GM12878 (cell line): ENCODE results near the gene HAND1. TPM values are rescaled to one million over a fixed set of nuclear protein-coding genes. Genes with fewer than 3 reads are reported as not detected.

Source experiments
- ATAC-seq: fragments of 200-7000 bp; cut with Tn5 transposase; 3 replicates; pipeline ENCODE4 v1.9.1; 2020; ENCODE audit warnings: mild to moderate bottlenecking, moderate library complexity
- BruUV-seq: library from RNA; stranded (reverse); fragments of 400-500 nt; replicated peaks from 2 replicates; lab custom pipeline; 2021; lab: Mats Ljungman, UMichigan
- CTCF ChIA-PET: fragments of 300-600 bp; sonication (Branson Sonifier 250); formaldehyde crosslinking; extraction: SDS; loops from one replicate; lab custom pipeline; 2021; ENCODE audit warnings: inconsistent platforms; lab: Yijun Ruan, JAX
- POLR2A ChIA-PET: fragments of 350-600 bp; formaldehyde crosslinking; extraction: SDS; loops from one replicate; lab custom pipeline; 2021; ENCODE audit warnings: inconsistent platforms; lab: Charles Lee
- RAD21 ChIA-PET: fragments of 300-600 bp; sonication (Branson Sonifier 250); formaldehyde crosslinking; loops from one replicate; lab custom pipeline; 2023; ENCODE audit warnings: antibody characterized with exemption; ENCODE audit not compliant: unreplicated experiment; lab: Charles Lee
- SMC1A ChIA-PET: fragments of 300-600 bp; sonication (Branson Sonifier 250); formaldehyde crosslinking; loops from one replicate; lab custom pipeline; 2023; ENCODE audit not compliant: unreplicated experiment, uncharacterized antibody; lab: Charles Lee
- DNase-seq: peaks from one replicate; pipeline ENCODE4 v3.0.0-alpha.2; 2011; ENCODE audit warnings: low read depth, low spot score
- FAIRE-seq: peaks from 3 replicates; lab custom pipeline; 2011; peaks lifted over from hg19 to GRCh38; lab: Jason Lieb, UNC
- H2AFZ ChIP-seq: 2 replicates; pipeline ENCODE4 v1.6.0; 2011; ENCODE audit warnings: low read depth, low read length, control low read depth; ENCODE audit not compliant: control insufficient read depth
- H3K27ac ChIP-seq: 2 replicates; pipeline ENCODE4 v1.5.1; 2011; ENCODE audit warnings: control low read depth; ENCODE audit not compliant: control insufficient read depth, insufficient read depth
- H3K27me3 ChIP-seq, 2 experiments: replicated peaks in 1 of 2; 2 replicates each; pipeline versions ENCODE4 v1.6.0 to v1.6.1; 2011; ENCODE audit warnings: low read length in 1 of 2; ENCODE audit not compliant: control insufficient read depth in 2 of 2, insufficient read depth in 2 of 2
- H3K36me3 ChIP-seq, 2 experiments: 2 replicates each; pipeline ENCODE4 v1.5.1; 2011; ENCODE audit warnings: low read length in 1 of 2; ENCODE audit not compliant: control insufficient read depth in 2 of 2, insufficient read depth in 2 of 2
- H3K4me1 ChIP-seq: 2 replicates; pipeline ENCODE4 v1.6.1; 2011; ENCODE audit warnings: mild to moderate bottlenecking, low read length, moderate library complexity, mixed read lengths; ENCODE audit not compliant: control insufficient read depth, insufficient read depth
- H3K4me2 ChIP-seq: 2 replicates; pipeline ENCODE4 v1.6.0; 2011; ENCODE audit warnings: control low read depth; ENCODE audit not compliant: control insufficient read depth, insufficient read depth
- H3K4me3 ChIP-seq: fragments of 200-600 bp; sonication (generic); 2 replicates; pipeline ENCODE4 v1.5.1; 2016
- H3K79me2 ChIP-seq: 2 replicates; pipeline ENCODE4 v1.6.0; 2011; ENCODE audit warnings: low read length; ENCODE audit not compliant: control insufficient read depth, insufficient read depth
- H3K9ac ChIP-seq: 2 replicates; pipeline ENCODE4 v1.8.0; 2011; ENCODE audit warnings: low read length, control low read depth, mixed read lengths; ENCODE audit not compliant: control insufficient read depth, insufficient read depth
- H3K9me3 ChIP-seq: replicated peaks from 3 replicates; pipeline ENCODE4 v1.5.1; 2011; ENCODE audit warnings: mild to moderate bottlenecking, low read length; ENCODE audit not compliant: control insufficient read depth, insufficient read depth
- H4K20me1 ChIP-seq: 2 replicates; pipeline ENCODE4 v1.6.0; 2011; ENCODE audit not compliant: control insufficient read depth, insufficient read depth
- EP300 ChIP-seq, 2 experiments: fragments of 150-350 bp in 1 of 2; IDR thresholded peaks; 2 replicates each; pipeline ENCODE4 v1.6.1; 2011 to 2012; ENCODE audit warnings: low read depth in 2 of 2, low read length in 2 of 2, borderline replicate concordance in 1 of 2, improper control_type of control experiment in 1 of 2, inconsistent platforms in 1 of 2; ENCODE audit not compliant: control insufficient read depth in 1 of 2
- ESRRA ChIP-seq: IDR thresholded peaks from 2 replicates; pipeline ENCODE4 v1.6.1; 2012; ENCODE audit warnings: mild to moderate bottlenecking, low read length, improper control_type of control experiment
- HDAC6 ChIP-seq: fragments of 200-600 bp; sonication (generic); IDR thresholded peaks from one replicate; pipeline ENCODE4 v1.8.0; 2017; ENCODE audit warnings: antibody characterized with exemption; ENCODE audit not compliant: unreplicated experiment
- KLF5 ChIP-seq: fragments of 450-650 bp; IDR thresholded peaks from 2 replicates; pipeline ENCODE4 v1.6.1; 2014; ENCODE audit warnings: mild to moderate bottlenecking; ENCODE audit not compliant: partially characterized antibody
- RUNX3 ChIP-seq: IDR thresholded peaks from 2 replicates; pipeline ENCODE4 v1.6.1; 2012; ENCODE audit warnings: low read length, inconsistent platforms
- TCF7 ChIP-seq: IDR thresholded peaks from 2 replicates; pipeline ENCODE4 v1.6.1; 2014; ENCODE audit warnings: antibody characterized with exemption, borderline replicate concordance
- WRNIP1 ChIP-seq: IDR thresholded peaks from 2 replicates; pipeline ENCODE4 v1.6.1; 2011; ENCODE audit warnings: low read depth, low read length, improper control_type of control experiment, borderline replicate concordance
- WGBS: methylation state at CpG from one replicate; pipeline ENCODE4 v1.1.6; 2016; ENCODE audit warnings: low lambda C conversion rate; ENCODE audit not compliant: insufficient replicate concordance, insufficient coverage; ENCODE audit errors: missing lambda C conversion rate; 5-methylcytosine and 5-hydroxymethylcytosine counted together
- in situ Hi-C: fragments of 300-500 bp; cut with MboI; formaldehyde crosslinking; loops from 9 replicates; pipeline ENCODE4 v1.14.3; 2018; ENCODE audit warnings: mixed read lengths
- intact Hi-C: fragments of 100-400 bp; cut with micrococcal nuclease; formaldehyde crosslinking; loops from one replicate; pipeline ENCODE4 v1.14.2; 2022; ENCODE audit not compliant: unreplicated experiment
- polyA plus RNA-seq, 11 experiments: library from polyadenylated mRNA; depleted of rRNA in 4 of 11; unstranded in 6 of 11; stranded (reverse) in 5 of 11; fragments of >200 nt; fragmentation: Nextera tagmentation in 4 of 11; fragmentation: Illumina TruSeq in 1 of 11; extraction: Ambion mirVana in 4 of 11; extraction: Trizol in 1 of 11; gene quantifications; 1 replicate in 1 of 11; 2 replicates in 10 of 11; pipeline versions ENCODE4 v1.2.1 to v1.2.3, GENCODE V29; 2011 to 2016; ENCODE audit warnings: inconsistent platforms in 2 of 11, missing spikeins in 2 of 11, low read depth in 1 of 11
- total RNA-seq, 4 experiments: library from RNA; depleted of rRNA in 3 of 4; stranded (reverse); fragments of >200 nt in 3 of 4; fragmentation: Illumina TruSeq in 1 of 4; extraction: Trizol in 1 of 4; gene quantifications; 2 replicates each; pipeline versions ENCODE4 v1.2.1 to v1.2.3, GENCODE V29; 2013 to 2021
- TF ChIP-seq, protein P1 (sequence below): fragments of 450-650 bp; IDR thresholded peaks from 2 replicates; pipeline ENCODE4 v1.6.1; 2017; ENCODE audit warnings: low read depth, mild to moderate bottlenecking, moderate library complexity

The HAND1 gene
- total and polyA plus RNA-seq, 10 of the 15 experiments (the other 5 are each of a cell fraction or from before 2014, with no cell fraction given), result 0.06 to 0.41 (median 0.27) TPM; not detected in 4

DNA sequence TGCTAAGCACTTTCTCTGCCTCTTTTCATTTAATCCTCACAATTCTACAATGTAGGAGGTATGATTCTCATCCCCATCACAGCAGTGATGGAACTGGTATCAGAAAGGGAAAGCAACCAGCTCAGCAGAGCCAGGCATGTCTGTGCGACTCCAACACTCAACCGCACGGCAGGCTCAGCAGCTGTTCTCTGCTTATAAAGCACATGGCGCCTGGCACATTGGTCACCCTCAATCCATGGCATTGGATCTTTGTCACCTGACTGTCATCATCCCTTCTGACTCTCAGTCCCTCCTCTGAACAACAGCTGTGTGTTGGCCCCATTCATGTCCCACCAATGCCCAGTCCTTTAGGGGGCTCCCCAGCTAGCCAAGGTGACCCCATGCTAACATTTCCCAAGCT, 45.1 kb upstream of the HAND1 start:
- intact Hi-C loops (loop anchor here (5.0 kb wide), 2 partner anchors 54 to 89 kb away; no protein-coding TSS in a partner anchor), in situ Hi-C loops (no loop called here)
- ATAC-seq, result no peak
- Histone ChIP-seq H3K4me2 (no peak overlapping the region), H3K4me1 (0 out of 2 replicates have a peak, but pooled peaks cover 4% of the 10 kb centered on the region), H2AFZ (no peak overlapping the region), H4K20me1 (peaks cover 2% of the 10 kb centered on the region; the same call in 1 of the 2 replicates), H3K4me3 (no peak overlapping the region), H3K36me3 (no peaks in the 10 kb centered on the region), H3K27ac (no peak overlapping the region), H3K9me3 (no peaks in the 10 kb centered on the region), H3K79me2 (no peaks in the 10 kb centered on the region), H3K27me3 (peaks cover 0 to 2% of the 10 kb centered on the region in 2 experiments; a peak in 1 of 4 replicates), H3K9ac (no peak overlapping the region)
- ChIA-PET CTCF (interaction anchor here (0.6 to 1.8 kb wide), 6 partner anchors 21 to 129 kb away, joined by 3 to 5 read pairs (median 3); no protein-coding TSS in a partner anchor), POLR2A (no interaction called here), RAD21 (interaction anchor here (1.2 to 1.9 kb wide), 3 partner anchors 53 to 55 kb away, joined by 4 to 5 read pairs (median 4); no protein-coding TSS in a partner anchor), SMC1A (interaction anchor here (0.6 to 1.1 kb wide), 7 partner anchors 21 to 63 kb away, joined by 3 read pairs; no protein-coding TSS in a partner anchor)
- no peak for TF ChIP-seq KLF5
- TF ChIP-seq, protein P1, sequence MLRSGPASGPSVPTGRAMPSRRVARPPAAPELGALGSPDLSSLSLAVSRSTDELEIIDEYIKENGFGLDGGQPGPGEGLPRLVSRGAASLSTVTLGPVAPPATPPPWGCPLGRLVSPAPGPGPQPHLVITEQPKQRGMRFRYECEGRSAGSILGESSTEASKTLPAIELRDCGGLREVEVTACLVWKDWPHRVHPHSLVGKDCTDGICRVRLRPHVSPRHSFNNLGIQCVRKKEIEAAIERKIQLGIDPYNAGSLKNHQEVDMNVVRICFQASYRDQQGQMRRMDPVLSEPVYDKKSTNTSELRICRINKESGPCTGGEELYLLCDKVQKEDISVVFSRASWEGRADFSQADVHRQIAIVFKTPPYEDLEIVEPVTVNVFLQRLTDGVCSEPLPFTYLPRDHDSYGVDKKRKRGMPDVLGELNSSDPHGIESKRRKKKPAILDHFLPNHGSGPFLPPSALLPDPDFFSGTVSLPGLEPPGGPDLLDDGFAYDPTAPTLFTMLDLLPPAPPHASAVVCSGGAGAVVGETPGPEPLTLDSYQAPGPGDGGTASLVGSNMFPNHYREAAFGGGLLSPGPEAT, result no peak
- TF ChIP-seq HDAC6, result no peak
- no peak for TF ChIP-seq ESRRA
- TF ChIP-seq WRNIP1, result no peak
- no peak for TF ChIP-seq RUNX3
- TF ChIP-seq TCF7, result no peak
- no peak for TF ChIP-seq EP300 (IDR thresholded peaks at IDR 0.05; ENCODE audit: borderline replicate concordance in 1 of 2, control insufficient read depth in 1 of 2, low read depth in 2 of 2, low read length in 2 of 2)
- WGBS, result 77% methylated on average over 4 of the region's 4 CpGs
- no peak for FAIRE-seq
- no TSS peak for BruUV-seq
- no peak for DNase-seq
